RWPE1 (cell line): ENCODE measurements around the gene EYA2.
"Not testable (repeated sequence)": the region's sequence is repeated elsewhere in the genome, so short reads cannot be mapped to it uniquely, and the experiment has no call there.

Experiments used
- CTCF ChIA-PET: fragments of 350-600 bp; sonication (Branson Sonifier 250); formaldehyde crosslinking; extraction: SDS; loops from one replicate; lab custom pipeline; 2021; lab: Yijun Ruan, JAX
- POLR2A ChIA-PET: fragments of 400-600 bp; formaldehyde crosslinking; extraction: SDS; loops from one replicate; lab custom pipeline; 2020; ENCODE audit warnings: antibody characterized with exemption; ENCODE audit not compliant: low non-redundant PET; lab: Yijun Ruan, JAX
- DNase-seq: peaks from one replicate; pipeline ENCODE4 v3.0.0; 2012; ENCODE audit warnings: low spot score
- H3K27ac ChIP-seq: fragments of 450-650 bp; 2 replicates; pipeline ENCODE4 v1.5.1; 2017
- CTCF ChIP-seq: fragments of 450-650 bp; conservative IDR thresholded peaks from 2 replicates; pipeline ENCODE4 v1.5.1; 2017; ENCODE audit warnings: low read depth, mild to moderate bottlenecking

The EYA2 gene

DNA sequence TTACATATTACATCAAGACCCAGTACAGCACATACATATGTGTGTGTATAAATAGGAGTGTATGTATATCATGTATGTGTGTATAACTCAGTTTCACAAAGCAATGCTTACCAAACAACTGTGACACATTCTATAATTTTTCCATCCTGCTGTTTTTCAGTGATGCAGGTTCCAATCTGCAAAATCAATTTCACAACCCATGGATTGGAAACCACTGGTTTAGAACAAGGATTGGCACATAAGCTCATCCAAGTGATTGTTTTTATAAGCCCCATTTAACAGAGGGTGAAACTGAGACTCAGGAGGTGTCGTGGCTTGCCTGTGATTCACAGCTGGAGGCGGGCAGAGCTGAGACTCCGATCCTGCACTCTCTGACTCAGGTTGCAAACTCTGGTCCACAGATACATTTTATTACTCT is 303.6 kb downstream of the EYA2 start:
- DNase-seq = no peak
- ChIA-PET POLR2A (no interaction called here), CTCF (interaction anchor here (0.5 to 4.1 kb wide), 6 partner anchors 28 to 440 kb away, joined by 3 to 33 read pairs (median 4); no protein-coding TSS in a partner anchor)
- no peak overlapping the region for H3K27ac ChIP-seq
- no peak for TF ChIP-seq CTCF

GRCh38 chr20:47198996-47199552 is 304.4 kb downstream of the EYA2 start:
- TF ChIP-seq CTCF = no peak
- no peak overlapping the region for H3K27ac ChIP-seq
- CTCF ChIA-PET = interaction anchor here (0.5 to 4.1 kb wide), 4 partner anchors 27 to 441 kb away, joined by 3 to 33 read pairs (median 4); no protein-coding TSS in a partner anchor
- DNase-seq = no peak
- POLR2A ChIA-PET = no interaction called here

DNA sequence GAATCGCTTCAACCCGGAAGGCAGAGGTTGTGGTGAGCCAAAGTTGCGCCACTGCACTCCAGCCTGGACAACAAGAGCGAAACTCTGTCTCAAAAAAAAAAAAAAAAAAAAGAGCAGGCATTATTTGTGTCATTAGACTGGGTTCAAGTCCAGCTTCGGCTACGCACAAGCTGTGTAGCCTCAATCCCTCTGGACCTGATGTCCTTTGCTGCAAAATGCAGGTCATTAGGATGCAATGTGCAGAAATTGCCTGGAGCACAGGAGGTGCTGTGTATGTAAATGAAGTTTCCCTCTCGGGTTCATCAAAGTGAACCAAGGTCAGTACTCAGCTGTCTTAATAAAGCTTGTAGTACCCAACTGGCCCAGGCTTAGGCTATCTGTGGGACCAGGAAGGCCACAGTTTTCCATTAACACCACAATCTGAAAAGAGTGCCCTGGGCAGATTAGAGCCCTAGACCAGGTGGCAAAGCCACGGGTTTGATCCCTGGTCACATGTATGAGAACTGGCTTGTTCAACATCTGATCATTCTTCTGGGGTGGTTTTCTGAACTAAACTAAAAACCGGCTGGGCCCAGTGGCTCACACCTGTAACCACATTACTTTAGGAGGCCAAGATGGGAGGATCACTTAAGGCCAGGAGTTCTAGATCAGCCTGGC is 306.6 kb downstream of the EYA2 start:
- no peak overlapping the region for H3K27ac ChIP-seq
- DNase-seq = no peak
- CTCF ChIA-PET = interaction anchor here (0.6 to 1.1 kb wide), 4 partner anchors 20 to 265 kb away, joined by 3 to 7 read pairs (median 5); no protein-coding TSS in a partner anchor
- POLR2A ChIA-PET = no interaction called here
- no peak for TF ChIP-seq CTCF

DNA sequence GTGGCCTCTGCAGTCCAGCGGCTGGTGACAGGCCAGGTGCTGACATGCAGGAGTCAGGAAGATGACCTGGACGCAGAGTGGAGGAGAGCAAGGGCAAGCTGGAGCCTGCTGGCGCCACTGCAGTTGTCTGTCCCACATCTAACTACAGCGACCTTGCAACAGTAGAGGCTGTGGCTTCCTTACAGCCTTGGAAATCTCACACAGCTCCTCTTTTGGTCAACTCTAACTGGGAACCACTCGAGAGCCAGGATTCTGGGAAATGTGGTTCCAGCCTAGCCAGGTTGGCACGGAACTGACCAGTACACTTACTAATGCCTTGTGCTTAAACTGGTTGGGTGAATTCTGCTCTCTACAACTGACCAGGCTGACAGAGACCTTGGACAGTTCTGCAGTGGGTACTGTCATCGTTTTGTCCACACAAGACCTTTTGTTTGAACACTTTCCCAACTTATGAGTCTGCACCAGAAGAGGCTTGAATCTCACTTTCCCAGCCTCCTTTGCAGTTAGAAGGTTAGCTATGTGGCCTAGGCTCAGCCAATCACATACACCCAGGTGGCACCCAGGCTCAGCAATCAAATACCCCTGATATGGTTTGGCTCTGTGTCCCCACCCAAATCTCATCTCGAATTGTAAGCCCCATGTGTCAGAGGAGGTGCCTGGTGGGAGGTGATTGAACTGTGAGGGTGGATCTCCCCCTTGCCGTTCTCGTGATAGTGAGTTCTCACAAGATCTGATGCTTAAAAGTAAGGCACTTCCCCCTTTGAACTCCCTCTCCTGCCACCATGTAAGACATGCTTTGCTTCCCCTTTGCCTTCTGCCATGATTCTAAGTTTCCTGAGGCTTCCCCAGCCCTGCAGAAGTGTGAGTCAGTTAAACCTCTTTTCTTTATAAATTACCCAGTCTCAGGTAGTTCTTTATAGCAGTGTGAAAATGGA is 308.4 kb downstream of the EYA2 start:
- ChIA-PET POLR2A (no interaction called here), CTCF (interaction anchor here (0.7 to 4.7 kb wide), 4 partner anchors 18 to 451 kb away, joined by 3 to 50 read pairs (median 3); no protein-coding TSS in a partner anchor)
- H3K27ac ChIP-seq = peak overlapping the region; percentile 8; the same call in 1 of the 2 replicates
- TF ChIP-seq CTCF = no peak
- DNase-seq = no peak

DNA sequence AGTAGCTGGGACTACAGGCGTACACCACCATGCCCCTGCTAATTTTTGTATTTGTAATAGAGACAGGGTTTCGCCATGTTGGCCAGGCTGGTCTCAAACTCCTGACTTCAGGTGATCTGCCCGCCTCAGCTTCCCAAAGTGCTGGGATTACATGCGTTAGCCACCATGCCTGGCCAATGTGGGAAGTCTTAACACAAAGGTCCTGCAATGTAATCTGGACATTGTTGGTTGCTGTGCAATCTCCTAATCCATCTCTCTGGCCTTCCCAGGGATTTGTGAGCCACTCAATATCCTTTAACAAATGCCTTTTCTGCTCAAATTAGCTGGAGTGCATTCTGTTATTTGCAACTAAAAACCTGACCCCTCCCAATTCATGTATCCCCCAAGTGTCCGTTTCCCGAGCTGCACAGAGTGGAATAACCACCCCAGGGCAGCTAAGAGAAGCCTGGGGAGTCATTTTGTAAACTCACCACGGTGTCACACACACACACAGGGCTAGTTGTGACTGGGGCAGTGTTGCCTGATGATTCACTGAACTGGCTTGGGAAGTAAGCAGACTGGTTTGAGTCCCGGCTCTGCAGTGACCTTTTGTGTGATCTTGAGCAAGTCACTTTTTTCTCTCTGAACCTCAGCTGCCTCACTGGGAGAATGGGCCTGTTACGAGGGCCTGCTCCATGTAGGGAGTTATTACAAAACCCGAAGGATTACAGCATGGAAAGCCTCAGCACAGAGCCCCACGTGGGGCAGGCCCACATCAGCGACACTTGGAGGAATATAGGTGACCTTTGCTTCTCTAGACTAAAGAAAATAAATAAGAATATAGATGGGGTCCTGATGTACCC is 309.6 kb downstream of the EYA2 start:
- POLR2A ChIA-PET = interaction anchor here (0.6 kb wide), 1 partner anchor 301 kb away, joined by 5 read pairs; no protein-coding TSS in a partner anchor
- H3K27ac ChIP-seq = peak overlapping the region; percentile 1; the same call in 1 of the 2 replicates
- peak; percentile 79 for DNase-seq
- CTCF ChIA-PET = interaction anchor here (0.7 to 4.7 kb wide), 6 partner anchors 8 to 180 kb away, joined by 3 to 50 read pairs (median 4); no protein-coding TSS in a partner anchor
- no peak for TF ChIP-seq CTCF

DNA sequence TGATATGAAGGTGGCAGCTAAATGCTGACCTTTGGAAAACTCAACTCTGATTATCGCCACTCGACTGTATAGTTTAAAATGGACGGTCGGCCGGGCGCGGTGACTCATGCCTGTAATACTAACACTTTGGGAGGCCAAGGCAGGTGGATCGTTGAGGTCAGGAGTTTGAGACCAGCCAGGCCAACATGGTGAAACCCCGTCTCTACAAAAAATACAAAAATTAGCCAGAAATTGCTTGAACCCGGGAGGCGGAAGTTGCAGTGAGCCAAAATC is 310.1 kb downstream of the EYA2 start:
- DNase-seq, POLR2A ChIA-PET: not testable (repeated sequence)
- H3K27ac ChIP-seq = peak overlapping the region; percentile 1; the same call in 1 of the 2 replicates
- CTCF ChIA-PET = interaction anchor here (0.7 to 4.7 kb wide), 9 partner anchors 9 to 450 kb away, joined by 3 to 50 read pairs (median 3); no protein-coding TSS in a partner anchor
